CD4-positive, alpha-beta T cell treated with Interleukin-17A for 4 hours (primary cell): Measurements from ENCODE around the gene PRKAG2.
"Not testable (repeated sequence)": the region's sequence is repeated elsewhere in the genome, so short reads cannot be mapped to it uniquely, and the experiment has no call there.

Source experiments
- DNase-seq: peaks from one replicate; pipeline ENCODE4 v3.0.0-alpha.2; 2020; ENCODE audit warnings: mixed read lengths

PRKAG2 gene

GRCh38 chr7:151876899-151877777 is at the start of gene PRKAG2:
TSS of gene PRKAG2 (minus strand) at chr7:151877115. CDS start at chr7:151876620, 495 bp downstream.
- peak; percentile 76 for DNase-seq

GRCh38 chr7:151926336-151926712 is 49.4 kb upstream of the PRKAG2 start:
- no peak for DNase-seq

DNA sequence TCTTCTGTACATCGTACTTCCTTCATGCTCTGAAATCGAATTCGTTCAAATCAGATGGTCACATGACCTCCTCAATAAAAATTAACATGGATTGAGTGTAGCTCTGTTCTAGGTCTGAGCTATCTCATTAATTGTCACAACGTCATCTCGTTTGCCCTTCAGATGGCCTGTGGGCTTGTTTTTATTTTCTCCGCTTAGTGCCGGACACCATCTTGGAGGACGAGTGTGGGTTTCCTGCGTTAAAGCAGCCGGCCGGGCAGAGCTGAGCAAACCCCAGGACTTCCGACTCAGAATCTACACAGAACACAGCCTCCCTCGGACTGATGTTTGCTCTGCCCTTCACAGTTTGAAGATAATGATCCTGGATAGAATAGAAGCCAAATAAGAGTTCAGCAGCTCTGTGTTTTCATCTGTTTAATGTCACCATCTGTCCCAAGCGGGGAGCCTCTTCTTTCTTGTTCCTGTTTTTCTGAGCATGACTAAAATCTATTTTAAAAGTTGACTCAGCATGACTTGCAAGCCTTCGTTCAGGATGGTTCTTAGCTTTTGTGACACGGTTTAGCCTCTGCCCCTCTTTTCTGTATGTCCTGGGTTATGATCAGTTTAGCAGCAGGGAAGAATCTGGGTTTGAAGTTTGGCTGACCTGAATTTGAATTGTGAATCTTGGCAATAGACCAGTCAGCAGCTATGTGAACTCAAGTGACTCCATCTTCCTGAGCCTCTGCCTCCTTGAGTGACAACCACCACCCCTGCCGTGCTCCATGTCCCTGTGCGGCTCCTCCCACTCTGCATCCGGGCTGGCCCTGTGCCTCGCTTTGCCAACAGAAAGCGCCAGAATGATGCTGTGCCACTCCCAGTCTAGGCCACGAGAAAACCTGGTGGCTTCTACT is 48.8 kb upstream of the PRKAG2 start:
- DNase-seq = no peak

DNA sequence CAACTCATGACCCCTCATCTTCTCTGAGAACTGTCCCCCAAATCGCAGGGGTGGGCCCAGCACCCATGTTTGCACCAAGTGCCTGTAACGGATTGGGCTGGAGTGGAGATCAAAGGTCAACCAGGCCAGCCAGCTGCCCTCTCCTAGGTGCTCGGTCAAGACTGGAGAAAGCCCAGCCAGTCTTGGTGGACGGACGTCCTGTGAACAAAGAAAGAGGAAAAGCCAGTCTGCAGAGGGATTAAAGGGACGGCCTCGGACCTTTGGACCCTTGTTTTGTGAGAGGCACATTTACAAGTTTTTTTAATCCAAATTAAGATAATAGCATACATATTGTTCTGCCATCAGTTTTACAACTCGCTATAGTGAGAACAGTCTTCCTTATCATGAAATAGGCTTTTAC is 47.6 kb upstream of the PRKAG2 start:
- no peak for DNase-seq

DNA sequence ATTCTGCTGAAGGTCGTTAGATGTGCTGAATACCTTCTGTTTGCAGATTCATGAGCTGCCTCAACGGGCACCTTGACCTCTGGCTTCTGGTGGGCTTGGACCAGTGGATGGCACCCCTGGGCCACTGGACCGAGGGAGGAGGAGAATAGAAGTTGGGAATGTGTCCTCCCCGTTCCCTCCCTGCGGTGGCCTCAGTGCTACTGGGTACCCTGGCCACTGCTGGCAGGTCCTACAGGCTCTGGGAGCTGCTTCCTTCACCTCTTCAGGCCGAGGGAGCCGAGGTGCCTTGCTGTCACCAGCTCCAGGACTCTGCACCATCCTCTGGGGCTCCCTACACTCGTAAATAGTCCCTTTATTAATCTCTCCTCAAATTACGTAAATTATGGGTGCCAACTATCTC is 47.1 kb upstream of the PRKAG2 start:
- no peak for DNase-seq

DNA sequence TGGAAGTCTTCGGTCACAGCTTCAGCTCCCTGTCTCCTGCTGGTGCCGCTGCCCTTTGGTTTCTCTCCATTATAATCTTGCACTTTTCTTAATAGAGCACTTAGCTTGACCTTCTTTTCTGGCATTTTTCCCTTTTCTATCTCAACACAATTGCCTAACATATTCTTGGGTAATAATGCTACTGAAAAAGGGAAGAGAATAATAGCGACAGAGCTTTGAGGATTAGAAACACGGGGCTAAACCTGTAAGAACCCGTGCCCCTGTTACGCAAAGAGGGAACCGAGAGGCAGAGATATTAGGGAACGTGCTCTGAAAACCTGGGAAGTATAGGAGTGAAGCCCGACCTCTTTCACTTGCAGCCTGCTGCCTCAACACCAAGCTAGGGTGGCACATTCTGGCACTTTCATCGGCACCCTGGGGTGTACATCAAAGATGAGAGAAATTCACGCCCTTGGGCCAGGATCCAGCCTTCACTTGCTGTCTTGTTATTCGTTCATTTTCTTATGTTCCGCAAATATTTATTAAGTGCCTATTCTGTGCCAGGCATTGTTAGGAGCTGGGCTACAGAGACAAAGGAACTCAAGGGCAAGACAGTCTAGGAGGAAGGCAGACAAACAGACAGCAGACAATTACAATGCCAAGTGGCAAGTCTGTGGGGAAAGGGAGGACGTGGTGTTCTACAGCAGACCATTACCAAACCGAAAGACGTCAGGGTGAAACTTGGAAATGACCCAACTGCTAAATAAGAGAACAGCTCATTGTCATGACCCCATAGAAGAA is 46.4 kb upstream of the PRKAG2 start:
- no peak for DNase-seq

DNA sequence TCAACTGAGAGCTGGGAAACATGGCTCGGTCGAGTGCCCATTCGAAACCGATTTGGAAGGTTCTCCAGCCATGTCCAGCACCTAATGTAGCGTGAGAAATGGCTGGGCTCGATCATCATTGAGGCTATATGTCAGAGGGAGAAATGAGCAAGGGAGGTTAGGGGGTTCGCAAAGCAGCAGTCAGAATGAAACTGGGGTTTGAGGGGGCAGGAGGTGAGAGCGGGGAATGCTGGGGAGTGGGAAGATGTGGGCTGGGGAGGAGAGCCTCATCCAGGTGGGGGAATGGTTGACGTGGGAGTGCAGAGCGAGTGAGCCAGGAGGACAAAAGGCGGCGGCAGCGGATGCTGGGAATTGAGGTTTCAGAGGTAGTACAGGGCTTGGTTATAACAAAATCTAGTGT is 44.5 kb upstream of the PRKAG2 start:
- no peak for DNase-seq

DNA sequence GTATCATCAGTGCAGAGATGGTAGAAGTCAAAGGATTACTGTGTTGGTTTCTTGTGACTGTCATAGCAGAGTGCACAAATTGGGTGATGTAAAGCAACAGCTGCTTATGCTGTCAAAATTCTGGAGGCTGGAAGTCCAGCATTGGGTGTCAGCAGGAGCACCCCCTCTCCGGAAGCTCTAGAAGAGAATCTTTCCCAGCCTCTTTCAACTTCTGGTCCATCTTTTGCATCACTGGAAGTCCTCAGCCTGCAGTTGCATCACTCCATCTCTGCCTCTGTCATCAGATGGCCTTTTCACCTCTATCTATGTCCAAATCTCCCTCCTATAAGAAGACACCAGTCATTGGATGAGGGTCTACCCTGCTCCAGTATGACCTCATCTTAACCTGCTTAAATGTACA is 43.6 kb upstream of the PRKAG2 start:
- DNase-seq = no peak

- DNase-seq = no peak
Observed at GRCh38 chr7:151919595-151919994, 42.7 kb upstream of the PRKAG2 start.

- no peak for DNase-seq
Observed at GRCh38 chr7:151918510-151918843, 41.6 kb upstream of the PRKAG2 start.

DNA sequence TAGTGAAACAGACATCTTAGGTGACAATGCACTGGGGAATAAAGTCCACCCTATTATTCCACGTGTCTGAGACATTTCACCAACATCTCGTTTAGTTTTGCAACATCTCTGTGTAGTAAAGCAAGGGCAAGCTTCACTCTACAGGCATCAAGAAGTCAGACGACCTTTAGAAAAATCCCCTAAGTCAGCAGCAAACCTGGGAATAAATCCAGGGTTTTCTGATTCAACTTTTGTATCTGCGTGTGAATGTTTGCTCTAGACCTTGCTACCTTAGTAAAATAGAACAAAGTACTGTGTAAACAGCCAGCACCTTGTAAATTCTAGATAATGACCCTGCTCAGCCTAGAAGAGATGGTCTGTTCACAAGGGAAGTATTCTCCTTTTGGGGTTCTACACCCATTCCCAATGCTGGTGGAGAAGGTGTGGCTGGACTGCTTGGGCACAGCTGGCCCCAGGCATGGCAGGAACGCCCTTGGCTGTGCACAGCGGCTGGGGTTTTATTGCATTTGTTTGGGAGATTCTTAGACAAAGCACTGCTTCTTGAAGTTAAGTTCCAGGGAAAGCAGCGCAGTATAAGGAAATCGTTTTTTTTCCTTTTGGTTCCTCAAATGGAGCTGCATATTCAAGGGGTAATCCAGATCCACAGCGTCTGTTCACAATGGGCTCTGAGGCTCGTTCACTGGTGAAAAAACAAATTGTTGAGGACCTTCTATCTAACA is 41.0 kb upstream of the PRKAG2 start:
- no peak for DNase-seq

DNA sequence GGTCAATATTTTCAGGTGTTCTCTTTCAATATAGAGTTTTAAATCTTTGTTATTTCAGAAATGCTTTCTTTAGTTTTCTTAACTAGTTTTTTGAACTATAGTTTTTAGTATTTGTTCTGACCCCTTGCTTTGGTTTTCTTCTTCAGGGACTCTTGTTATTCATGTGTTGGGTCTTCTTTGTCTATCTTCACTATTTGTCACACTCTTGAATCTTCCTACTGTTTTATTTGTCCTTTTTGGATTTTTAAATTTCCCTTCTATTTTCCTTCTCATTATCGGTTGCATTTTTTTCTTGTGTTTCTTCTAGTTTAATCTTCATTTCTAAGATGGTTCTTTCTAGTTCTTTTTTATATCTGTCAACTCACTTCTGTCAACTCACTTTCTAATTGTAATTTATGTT is 37.1 kb upstream of the PRKAG2 start:
- no peak for DNase-seq

- DNase-seq = not testable (repeated sequence)
Observed at GRCh38 chr7:151910655-151911054, 33.7 kb upstream of the PRKAG2 start.

DNA sequence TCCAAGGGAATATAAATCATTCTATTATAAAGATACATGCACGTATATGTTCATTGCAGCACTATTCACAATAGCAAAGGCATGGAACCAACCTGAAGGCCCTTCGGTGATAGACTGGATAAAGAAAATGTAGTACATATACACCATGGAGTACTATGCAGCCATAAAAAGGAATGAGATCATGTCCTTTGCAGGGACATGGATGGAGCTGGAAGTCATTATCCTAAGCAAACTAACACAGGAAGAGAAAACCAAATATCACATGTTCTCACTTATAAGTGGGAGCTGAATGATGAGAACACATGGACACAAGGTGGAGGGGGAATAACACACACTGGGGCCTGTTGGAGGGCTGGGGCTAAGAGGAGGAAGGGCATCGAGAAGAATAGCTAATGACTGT is 30.2 kb upstream of the PRKAG2 start:
- not testable (repeated sequence) for DNase-seq

DNA sequence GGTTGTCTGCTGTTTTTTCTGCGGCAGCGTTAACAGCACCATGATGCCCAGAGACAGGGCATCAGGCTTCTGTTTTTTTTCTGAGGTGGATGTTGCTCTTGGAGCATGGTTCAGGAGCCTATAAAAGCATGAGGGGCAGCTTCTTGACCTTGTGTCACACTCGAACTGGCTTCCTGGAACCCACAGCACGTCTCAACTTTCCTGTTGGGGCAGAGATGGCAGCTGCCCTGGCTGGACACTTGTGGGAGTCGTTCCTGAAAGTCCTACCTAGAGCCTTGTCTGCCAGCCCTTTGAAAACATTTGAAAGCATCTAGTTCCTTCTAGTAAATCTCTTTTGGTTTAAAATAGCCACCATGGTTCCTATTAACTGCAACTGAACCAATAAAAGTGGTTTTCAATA is 28.9 kb upstream of the PRKAG2 start:
- DNase-seq = no peak

GRCh38 chr7:151905353-151905752 is 28.4 kb upstream of the PRKAG2 start:
- DNase-seq = no peak

- DNase-seq = no peak
Observed at GRCh38 chr7:151904270-151904669, 27.4 kb upstream of the PRKAG2 start.

DNA sequence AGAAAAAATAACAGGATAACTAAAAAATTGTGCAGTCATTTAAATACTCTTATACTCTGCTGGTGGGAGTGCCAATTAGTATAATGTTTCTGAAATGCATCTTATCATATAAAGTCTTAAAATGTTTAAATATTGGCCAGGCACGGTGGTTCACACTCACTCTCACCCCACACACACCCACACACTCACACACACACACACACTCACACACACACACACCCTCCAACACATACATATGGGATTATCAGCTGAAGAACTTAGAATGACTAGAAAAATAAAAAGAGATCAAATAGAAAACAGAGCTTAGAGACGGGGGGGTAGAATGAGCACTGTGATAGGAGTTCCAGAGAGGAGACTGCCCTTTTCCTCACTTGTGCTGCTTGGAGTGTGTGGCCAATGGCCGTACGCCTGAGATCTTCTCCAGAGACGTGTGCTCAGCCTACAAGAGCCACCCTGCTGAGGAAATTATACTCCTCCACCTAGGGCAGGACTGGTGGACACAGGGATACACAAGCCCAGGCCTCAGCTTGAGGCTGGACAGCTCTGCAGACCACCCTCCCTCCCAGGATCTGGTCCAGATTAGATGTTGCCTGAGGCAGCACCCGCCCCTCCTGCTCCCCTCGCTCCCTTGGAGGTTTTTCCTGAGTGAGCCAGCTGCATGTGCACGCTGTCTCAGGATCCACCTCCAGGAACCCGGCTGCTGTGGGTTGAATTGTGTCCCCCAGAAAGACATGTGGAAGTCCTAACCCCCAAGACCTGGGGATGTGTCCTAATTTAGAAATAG is 26.5 kb upstream of the PRKAG2 start:
- no peak for DNase-seq

DNA sequence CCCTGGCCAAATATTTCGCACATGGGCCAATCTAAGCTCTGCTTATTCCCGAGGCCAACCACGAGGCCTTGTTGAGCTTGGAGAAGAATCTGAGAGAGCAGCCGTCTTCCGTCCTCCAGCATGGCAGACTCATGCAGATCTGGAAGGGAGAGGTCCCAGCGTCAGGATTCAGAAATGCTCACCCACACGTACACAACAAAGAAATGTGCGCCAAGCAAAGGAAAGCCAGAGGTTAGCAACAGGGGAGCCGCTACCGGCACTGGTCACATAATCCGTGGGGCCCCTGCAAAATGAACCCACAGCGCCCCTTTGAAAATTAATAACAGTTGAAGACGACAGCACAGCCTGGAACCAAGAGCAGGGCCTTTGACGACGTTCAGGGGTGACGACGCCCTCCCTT is 25.4 kb upstream of the PRKAG2 start:
- no peak for DNase-seq

DNA sequence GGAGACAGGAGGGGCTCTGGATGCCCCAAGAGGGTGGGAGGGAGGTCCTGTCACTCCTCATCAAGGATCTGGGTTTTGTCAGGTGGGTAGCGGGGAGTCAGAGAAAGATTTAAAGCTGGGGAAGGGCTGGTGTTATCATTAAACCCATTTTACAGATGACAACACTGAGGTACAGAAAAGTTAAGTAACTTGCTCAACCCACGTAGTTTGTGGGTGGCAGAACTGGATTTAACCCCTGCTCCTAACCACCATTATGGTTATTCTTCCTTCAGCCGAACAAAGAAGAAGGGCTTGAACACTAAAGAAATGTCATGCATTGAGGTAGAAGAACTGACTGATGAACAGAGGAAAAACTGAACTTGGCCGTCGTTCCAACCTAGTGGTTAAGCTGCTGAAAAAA is 24.9 kb upstream of the PRKAG2 start:
- DNase-seq = no peak

DNA sequence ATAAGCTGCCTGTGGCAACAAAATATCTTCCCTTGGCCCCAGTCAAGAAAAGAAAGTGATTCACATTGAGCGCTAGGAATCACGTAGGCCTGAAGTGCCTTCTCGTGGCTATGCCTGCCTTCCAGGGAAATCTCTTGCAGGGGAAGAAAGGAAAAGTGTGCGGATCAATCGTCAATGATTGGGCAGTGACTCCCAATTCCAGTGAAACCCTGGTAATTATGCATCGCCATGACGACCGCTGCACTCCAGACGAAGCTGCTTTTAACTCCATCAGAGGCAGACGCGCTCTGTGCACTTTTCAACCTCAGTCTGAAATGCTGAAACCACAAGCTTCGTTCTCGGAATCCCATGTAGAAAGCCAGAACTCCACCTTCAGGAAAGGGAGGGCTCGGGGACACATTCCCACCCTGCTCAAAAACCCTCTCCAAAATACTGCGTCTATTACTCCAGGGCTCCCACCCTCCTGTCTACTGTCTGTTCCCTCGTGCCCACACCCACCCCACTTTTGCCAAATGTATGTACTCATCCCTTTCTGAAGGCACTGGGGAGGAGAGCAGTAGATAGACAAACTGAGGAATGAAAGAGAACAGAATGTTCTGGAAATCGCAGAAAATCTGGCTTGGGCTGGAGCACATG is 24.2 kb upstream of the PRKAG2 start:
- DNase-seq = no peak
